ENCODE measurements around the gene AFAP1. TPM values are rescaled to one million over a fixed set of nuclear protein-coding genes. Genes with fewer than 3 reads are reported as not detected.

The AFAP1 gene
- total RNA-seq, 1 experiment from 2014 or later = 45.6 TPM

- DNase-seq (ENCODE audit: low spot score) = peak; percentile 93
These were observed 133.9 kb downstream of the AFAP1 start for GRCh38 chr4:7805533-7806337.

GRCh38 chr4:7804756-7805385 is 134.8 kb downstream of the AFAP1 start:
- no peak for DNase-seq (ENCODE audit: low spot score)

DNA sequence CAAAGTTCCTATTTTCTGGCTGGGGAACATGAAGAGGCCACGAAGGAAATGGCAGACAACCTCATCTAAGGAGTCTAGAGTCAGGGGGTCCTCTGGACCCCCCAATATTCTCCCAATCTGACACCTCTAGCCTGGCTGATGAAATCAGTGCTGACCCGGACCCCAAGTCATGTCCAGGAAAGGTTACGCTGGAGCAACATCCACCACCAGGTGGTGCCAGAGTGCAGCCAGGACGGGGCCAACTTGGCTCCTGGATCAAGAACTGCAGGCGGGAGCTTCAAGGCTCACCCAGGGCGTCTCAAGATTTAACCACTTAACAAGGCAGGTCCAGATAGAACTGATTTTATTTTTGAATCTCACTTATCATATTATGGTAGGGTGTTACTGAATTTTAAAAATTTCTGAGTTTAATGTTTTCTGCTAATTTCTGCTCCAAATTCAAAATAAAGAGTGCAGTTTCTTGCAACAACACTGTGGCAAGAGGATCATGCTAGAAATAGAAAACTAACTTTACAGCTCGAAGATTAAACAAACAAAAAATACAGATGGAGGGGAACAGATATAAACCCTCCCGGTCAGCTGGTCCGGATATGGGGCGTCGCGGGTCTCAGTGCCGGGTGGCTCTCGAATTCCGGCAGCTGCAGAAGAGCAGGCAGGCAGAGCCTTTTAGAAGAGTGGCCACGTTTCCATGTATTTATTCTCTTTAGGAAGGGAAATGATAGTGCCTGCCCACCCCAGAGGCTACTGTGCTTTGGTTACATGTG is 135.5 kb downstream of the AFAP1 start:
- DNase-seq (ENCODE audit: low spot score) = peak; percentile 75

DNA sequence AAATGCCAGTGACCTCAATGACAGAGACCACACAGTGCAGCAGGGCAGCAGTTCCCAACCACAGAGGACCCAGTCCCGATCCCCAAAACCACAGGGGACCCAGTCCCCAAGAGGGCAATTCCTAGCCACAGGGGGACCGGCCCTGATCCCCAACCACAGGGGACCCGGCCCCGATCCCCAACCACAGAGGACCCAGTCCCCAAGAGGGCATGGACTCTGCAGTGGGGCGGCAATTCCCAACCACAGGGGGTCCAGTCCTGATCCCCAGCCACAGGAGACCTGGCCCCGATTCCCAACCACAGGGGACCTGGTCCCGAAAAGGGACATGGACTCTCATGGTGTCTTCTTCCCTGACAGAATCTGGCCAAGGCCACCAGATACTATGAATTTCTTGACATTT is 136.3 kb downstream of the AFAP1 start:
- DNase-seq (ENCODE audit: low spot score) = no peak

DNA sequence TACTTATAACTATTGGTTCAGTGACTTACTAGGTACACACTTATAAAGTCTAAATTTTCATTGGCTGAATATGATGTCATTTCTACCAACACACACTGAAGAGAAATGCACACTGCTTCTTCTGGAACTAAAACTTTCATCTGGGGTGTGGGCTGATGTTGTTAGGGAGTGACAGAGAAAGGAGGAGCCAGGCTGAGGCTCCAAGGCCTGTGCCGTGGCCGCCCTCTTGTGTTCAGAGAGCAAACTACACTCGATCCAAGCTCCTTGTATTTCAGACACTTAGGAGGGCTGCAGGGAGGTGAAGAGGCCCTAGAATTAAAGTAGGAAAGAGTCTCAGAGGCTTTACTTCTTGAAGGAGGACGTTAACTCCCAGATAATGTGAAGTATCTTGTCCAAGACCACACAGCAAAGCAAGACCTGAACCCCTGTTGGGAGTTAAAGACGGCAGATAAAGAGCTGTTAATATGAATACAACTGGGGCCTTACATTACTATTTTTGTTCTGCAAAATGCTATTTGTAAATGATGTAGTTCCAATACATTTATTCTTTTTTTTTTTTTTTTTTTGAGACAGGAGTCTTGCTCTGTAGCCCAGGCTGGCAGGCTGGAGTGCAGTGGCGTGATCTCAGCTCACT is 137.5 kb downstream of the AFAP1 start:
- peak; percentile 74 for DNase-seq (ENCODE audit: low spot score)

DNA sequence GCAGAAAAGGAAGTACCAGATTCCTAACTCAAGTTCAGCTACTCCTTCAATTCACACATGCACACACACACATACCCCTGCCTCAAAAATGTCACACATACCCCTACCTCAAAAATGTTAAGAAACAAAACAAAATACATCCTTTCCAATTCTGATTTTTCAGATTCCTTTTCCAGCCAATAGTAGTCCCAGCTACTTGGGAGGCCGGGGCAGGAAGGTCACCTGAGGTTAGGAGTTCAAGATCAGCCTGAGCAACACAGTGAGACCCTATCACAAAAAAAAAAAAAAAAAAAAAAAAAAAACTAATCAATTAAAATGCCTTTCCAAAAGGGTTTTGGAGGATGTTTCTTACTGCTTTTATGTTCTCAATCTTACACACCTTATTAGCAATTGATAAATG is 138.0 kb downstream of the AFAP1 start:
- DNase-seq (ENCODE audit: low spot score) = no peak

DNA sequence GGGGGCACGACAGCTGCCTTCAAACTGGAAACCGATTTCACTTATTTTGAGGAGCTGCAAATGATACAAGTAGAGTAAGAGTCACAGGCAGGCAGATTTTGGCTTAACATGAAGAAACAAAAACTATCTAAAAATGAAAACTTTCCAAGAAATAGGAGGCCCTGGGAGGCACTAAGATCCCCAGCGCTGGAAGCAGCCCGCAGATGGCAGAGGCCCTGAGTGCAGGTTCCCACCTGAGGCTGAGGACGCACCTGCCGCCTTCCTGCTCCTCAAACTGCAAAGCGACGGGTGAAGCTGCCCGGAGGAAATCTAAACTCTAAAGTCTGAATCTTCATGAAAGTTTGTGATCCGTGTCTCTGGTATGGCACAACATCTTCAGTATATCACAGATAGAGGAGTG is 138.7 kb downstream of the AFAP1 start:
- no peak for DNase-seq (ENCODE audit: low spot score)

DNA sequence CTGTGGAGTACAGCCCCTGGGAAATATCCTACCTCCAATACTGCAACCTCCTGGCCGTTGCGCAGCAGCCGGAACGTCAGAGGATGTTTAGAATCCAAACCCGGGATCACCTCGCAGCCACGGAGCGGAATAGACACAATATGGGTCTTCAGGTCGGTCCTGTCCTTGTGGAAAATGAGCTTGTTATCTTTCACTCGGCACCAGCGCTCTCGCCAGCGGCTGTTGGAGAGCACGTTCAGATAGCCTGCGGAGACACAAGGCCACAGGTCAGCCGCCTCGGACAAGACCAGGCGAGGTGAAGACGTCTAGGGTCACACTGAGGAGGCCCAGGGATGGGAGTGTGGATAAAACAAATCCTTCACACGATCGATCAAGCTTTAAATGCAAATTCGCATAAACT is 139.3 kb downstream of the AFAP1 start:
- DNase-seq (ENCODE audit: low spot score) = no peak

DNA sequence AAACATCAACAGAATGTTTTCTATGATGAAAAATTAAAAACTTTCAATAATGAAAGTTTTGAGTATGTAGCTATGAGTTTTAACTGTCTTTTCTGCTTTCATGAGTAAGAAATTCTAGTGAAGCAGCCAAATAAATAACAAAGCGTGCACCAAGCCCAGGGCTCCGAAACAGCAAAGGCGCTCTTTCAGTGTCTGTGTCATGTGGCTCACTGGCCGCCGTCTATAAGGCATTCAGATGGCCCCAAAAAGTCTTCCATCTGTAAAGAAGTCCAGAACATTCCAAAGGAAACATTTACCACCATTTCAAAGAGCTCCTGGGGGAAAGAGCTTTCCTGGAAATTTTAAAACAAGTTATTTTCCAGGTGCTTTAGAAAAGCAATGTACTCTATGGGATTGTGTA is 139.9 kb downstream of the AFAP1 start:
- DNase-seq (ENCODE audit: low spot score) = no peak

DNA sequence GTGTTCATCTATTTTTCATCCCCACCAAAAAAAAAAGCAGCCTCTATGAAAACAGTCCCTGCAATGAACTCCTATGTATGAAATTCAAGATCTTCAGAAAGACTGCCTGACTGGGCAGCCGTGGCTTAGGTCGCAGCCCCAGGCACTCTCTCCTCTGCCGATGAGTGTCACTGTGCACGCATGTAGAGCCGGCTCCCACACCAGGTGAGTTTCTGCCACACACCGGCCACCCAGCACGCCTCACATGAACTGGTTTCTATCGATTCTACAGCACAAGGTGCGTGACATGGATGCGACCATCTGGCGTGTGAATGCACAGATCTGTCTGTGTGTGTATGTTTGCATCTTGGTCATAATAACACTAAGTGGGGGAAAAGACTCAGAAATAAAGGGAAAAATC is 140.4 kb downstream of the AFAP1 start:
- no peak for DNase-seq (ENCODE audit: low spot score)

DNA sequence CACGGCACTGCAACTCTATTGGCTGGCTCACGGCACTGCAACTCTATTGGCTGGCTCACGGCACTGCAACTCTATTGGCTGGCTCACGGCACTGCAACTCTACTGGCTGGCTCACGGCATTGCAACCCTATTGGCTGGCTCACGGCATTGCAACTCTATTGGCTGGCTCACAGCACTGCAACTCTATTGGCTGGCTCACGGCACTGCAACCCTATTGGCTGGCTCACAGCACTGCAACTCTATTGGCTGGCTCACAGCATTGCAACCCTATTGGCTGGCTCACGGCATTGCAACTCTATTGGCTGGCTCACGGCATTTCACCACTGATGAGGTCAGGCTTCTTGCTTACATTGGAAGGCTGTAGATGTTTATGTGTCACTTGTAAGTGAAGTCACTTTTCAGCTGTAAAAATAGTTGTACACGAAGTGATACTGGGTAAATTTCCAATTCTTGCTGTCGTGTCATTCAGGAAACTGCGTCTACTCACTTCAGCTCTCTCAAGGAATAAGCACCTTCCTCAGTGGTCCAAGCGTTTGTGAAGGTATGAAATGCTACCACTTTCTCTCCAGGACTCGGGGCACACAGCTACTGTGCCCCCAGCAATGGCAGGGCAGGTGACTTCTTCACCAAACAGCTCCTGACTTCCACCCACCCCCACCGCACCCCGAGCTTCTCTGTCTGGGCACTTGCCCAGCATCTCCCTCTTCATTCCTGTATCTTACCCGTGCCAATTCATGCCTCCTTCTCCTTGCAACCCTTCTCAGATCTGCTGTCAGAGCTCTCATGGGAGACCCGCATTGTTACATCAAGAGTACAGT is 141.3 kb downstream of the AFAP1 start:
- DNase-seq (ENCODE audit: low spot score) = no peak

DNA sequence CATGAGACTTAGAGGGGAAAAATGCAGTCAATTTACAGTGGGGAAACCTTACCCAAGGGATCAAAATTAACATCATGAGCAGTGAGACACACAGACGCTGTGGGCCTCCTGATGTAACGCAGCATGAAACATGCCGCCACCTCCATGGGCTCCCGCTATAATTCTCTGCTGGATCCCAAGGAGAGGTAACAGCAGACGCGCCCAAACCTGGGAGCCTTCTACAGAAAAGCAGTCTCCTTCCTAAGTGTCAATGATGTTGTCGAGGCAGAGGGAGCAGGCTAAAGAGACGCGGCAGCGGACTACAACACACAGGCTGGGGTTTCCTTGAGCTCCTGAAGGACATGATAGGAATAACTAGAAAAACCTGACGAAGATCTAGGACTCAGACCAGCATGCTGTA is 142.3 kb downstream of the AFAP1 start:
- no peak for DNase-seq (ENCODE audit: low spot score)

- no peak for DNase-seq (ENCODE audit: low spot score)
These were observed 143.7 kb downstream of the AFAP1 start for GRCh38 chr4:7795983-7796382.

DNA sequence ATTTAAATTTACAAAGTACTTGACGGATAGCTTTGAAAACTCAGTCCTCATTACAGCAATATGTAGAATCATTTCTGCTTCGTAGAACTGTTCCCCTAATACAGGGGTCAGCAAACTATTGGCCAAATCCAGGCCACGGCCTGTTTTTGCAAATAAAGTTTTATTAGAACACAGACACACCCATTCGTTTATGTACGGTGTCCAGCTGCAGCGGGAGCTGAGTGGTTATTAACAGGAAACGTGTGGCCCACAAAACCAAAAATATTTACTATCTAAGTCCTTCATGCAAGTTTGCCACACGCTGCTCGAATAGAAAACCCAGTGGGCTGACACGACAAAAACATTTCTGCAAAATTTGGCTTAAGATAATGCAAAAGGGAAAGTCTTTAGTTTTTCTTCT is 146.5 kb downstream of the AFAP1 start:
- DNase-seq (ENCODE audit: low spot score) = no peak

- DNase-seq (ENCODE audit: low spot score) = no peak
These were observed 147.0 kb downstream of the AFAP1 start for GRCh38 chr4:7792616-7793015.

- no peak for DNase-seq (ENCODE audit: low spot score)
These were observed 148.7 kb downstream of the AFAP1 start for GRCh38 chr4:7790999-7791398.

DNA sequence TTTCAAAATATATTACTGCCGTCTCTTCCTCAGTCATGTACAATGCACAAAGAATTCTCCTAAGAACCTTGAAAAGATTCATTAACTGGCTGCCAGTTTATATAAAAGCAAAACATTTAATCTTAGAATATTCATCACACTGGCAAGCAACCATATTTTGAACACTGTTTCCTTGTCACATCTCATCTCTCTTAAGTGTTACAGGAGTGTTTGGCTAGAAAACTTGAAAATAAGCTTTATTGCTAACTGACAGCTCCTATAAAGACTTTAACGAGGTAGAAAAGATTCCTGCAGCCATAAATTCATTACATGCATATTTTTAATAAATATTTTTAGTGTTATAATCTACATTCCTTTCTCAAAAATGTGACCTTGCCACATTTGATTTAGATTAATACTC is 149.6 kb downstream of the AFAP1 start:
- no peak for DNase-seq (ENCODE audit: low spot score)

- DNase-seq (ENCODE audit: low spot score) = no peak
These were observed 150.8 kb downstream of the AFAP1 start for GRCh38 chr4:7788694-7789425.

- no peak for DNase-seq (ENCODE audit: low spot score)
These were observed 151.5 kb downstream of the AFAP1 start for GRCh38 chr4:7788193-7788592.

DNA sequence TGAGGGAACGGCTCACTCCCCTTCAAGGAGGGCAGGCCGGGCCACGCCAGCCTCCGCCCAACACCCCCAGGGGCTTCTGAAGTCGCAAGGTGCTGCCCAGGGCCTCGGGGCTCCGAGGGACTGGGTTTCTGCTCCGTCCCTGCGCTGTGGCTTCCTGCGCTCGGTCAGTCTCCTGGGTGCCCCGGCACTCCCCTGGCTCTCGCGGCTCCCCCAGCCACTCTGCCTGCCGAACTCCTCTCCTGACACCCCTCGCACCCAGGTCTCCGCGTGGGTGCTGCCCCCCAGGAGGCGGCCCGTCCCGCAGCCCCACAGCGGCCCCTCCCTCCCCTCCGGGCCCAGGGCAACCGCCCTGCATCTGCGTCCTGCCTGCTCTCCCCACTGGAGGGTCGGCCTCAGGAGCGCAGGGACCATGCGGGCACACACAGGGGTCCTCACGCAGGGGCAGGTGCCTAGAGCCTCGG is 151.9 kb downstream of the AFAP1 start:
- no peak for DNase-seq (ENCODE audit: low spot score)

DNA sequence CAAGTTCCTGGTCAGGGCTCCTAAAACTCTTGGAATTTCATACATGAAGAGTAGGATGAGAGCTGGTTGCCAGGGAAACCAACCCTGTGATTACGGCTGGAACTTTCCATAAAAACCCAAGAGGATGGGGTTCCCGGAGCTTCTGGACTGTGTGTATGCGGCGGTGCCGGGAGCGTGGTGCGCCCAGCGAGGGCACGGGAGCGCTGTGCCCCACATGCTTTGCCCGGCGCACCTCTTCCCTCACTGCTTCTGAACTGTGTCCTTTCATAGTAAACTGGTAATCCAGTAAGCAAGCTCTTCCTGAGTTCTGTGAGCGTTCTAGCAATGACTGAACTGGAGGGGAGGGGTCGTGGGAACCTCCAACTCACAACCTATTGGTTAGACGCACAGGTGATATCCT is 152.6 kb downstream of the AFAP1 start:
- no peak for DNase-seq (ENCODE audit: low spot score)
